Coronary artery (tissue), 2 donors: ENCODE results near the gene TSSK6.

Experiments used
- DNase-seq: peaks from one replicate; pipeline ENCODE4 v3.0.0-alpha.2; 2017; ENCODE audit warnings: low spot score
- H3K27ac ChIP-seq, 2 donors: fragments of 200-600 bp; sonication (generic); one replicate each; pipeline ENCODE4 v1.5.1; 2016 to 2019
- H3K4me3 ChIP-seq: fragments of 200-600 bp; sonication (generic); 2 replicates; pipeline ENCODE4 v1.5.1; 2016; ENCODE audit warnings: mild to moderate bottlenecking, moderate library complexity
- CTCF ChIP-seq: fragments of 200-600 bp; sonication (generic); IDR thresholded peaks from one replicate; pipeline ENCODE4 v1.5.1; 2019; ENCODE audit warnings: antibody characterized with exemption

Gene TSSK6

GRCh38 chr19:19514215-19514657 is 1.1 kb downstream of the TSSK6 start:
- Histone ChIP-seq H3K4me3 (peak overlapping the region; percentile 46), H3K27ac (no peak overlapping the region)
- no peak for DNase-seq
- TF ChIP-seq CTCF, result no peak

- H3K27ac ChIP-seq, result no peak overlapping the region
- TF ChIP-seq CTCF, result no peak
- DNase-seq, result no peak
- peak overlapping the region; percentile 46 for H3K4me3 ChIP-seq
Observed at GRCh38 chr19:19513682-19514081, 1.7 kb downstream of the TSSK6 start.

- no peak for DNase-seq
Observed at GRCh38 chr19:19510432-19510831, 4.9 kb downstream of the TSSK6 start.

GRCh38 chr19:19508217-19508616 is 7.1 kb downstream of the TSSK6 start:
- no peak overlapping the region for H3K4me3 ChIP-seq
- H3K27ac ChIP-seq, result no peak overlapping the region
- DNase-seq, result no peak
- TF ChIP-seq CTCF, result no peak

More at GRCh38 chr19:19510432-19510831, 4.9 kb downstream of the TSSK6 start:
- Histone ChIP-seq H3K27ac (no peak overlapping the region), H3K4me3 (no peak overlapping the region)
- TF ChIP-seq CTCF, result no peak

- DNase-seq, result no peak
- Histone ChIP-seq H3K4me3 (no peak overlapping the region), H3K27ac (no peak overlapping the region)
- no peak for TF ChIP-seq CTCF
Observed at GRCh38 chr19:19507354-19507753, 8.0 kb downstream of the TSSK6 start.

GRCh38 chr19:19506592-19506991 is 8.8 kb downstream of the TSSK6 start:
- DNase-seq, result no peak
- TF ChIP-seq CTCF, result no peak
- no peak overlapping the region for H3K27ac ChIP-seq
- no peak overlapping the region for H3K4me3 ChIP-seq

GRCh38 chr19:19505669-19506326 is 9.6 kb downstream of the TSSK6 start:
- no peak for DNase-seq
- no peak overlapping the region for H3K27ac ChIP-seq
- no peak overlapping the region for H3K4me3 ChIP-seq

More at GRCh38 chr19:19505669-19506326, 9.6 kb downstream of the TSSK6 start:
- TF ChIP-seq CTCF, result no peak
